ENCODE measurements around the gene GATAD2A.

GATAD2A gene

DNA sequence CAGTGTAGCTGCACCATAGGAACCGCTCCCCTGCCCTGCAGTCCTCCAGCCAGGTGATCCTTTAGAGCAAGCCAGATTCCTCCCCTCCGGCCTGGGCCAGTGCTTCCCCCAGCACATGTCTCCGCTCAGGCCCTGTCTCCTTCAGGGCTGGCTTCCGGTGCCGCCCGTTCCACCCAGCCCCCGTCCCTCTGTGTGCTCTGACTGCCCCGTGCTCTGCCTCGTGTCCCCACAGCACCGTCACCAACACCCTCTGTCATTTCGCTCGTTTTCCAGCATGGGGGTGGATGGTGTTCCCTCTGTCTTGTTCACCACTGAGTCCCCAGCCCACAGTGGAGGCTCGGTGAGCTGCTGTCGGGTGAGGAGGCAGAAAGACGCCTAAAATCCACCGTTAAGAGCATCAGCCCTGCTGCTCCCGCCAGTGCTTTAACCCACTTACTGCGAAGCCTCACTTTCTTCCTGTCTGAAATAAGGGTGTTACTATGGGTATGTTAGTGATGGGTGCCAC, 55.3 kb downstream of the GATAD2A start:
- no peak for TF ChIP-seq GATA3 (IDR thresholded peaks at IDR 0.05; ENCODE audit: low read depth, low read length)
- no peak for TF ChIP-seq GATA2 (IDR thresholded peaks at IDR 0.05; ENCODE audit: low read depth, low read length)

DNA sequence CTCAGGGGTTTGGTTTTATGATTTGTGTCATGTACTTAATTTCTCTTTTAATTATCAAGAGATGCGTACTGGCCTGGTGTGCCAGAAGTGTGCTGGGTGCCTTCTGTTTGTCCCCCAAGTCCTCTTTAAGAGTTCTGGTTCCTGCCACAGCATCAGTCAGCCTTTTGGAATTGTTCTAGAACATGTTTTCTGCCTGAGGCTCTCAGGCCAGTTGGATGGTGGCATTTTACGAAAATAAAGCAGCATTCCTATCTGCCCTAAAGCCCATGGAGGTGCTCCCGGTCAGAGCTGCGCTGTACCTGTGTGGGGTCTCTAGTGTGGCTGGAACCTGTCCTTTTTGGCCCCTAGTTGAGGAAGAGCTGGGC, 55.8 kb downstream of the GATAD2A start:
- TF ChIP-seq GATA2 (IDR thresholded peaks at IDR 0.05; ENCODE audit: low read depth, low read length): no peak
- no peak for TF ChIP-seq GATA3 (IDR thresholded peaks at IDR 0.05; ENCODE audit: low read depth, low read length)

DNA sequence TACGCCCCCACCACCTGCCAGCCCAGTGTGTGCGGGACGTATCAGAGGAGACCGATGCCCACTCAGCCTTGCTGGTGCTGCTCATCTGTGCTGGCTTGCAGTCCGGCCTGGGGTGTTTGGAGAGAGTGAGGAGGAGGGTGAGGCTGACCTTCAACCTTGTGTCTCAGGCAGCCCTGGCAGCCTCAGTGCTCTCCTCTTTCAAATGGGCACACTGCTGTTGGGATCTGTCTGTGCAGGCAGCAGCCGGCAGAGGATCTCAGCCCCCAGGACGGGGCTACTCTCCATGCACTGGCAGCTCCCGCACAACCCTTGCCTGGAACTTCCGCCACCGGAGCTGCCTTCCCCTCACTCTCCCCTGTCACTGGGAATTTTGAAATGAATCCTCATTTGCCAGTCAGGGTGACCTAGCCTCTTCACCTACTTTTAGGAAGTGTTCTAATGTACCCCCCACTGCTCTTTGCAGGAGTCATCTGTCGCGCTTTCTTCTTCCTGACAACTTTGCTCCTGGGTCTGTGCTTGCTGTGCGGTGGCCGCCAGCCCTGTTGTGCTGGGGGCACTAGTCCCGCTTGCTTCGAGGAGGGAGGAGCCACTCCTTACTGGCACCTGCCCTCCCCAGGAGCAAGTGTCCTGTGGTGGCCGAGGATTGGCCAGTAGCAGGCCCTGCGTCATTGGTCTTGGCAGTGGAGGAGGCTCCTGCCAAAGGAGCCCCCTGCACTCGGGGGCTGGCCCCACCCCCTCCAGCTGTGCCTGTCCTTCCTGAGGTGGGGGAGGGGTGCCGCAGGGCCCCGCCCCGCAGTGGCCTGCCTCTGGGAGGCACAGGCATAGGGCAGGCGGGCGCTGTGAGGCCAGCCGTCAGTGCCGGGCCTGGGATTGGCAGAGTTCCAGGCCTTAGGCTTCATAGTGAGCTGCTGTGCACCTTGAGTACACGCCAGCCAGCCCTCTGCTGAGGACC, 56.5 kb downstream of the GATAD2A start:
- TF ChIP-seq GATA3 (IDR thresholded peaks at IDR 0.05; ENCODE audit: low read depth, low read length) (no peak), GATA2 (IDR thresholded peaks at IDR 0.05; ENCODE audit: low read depth, low read length) (no peak)

DNA sequence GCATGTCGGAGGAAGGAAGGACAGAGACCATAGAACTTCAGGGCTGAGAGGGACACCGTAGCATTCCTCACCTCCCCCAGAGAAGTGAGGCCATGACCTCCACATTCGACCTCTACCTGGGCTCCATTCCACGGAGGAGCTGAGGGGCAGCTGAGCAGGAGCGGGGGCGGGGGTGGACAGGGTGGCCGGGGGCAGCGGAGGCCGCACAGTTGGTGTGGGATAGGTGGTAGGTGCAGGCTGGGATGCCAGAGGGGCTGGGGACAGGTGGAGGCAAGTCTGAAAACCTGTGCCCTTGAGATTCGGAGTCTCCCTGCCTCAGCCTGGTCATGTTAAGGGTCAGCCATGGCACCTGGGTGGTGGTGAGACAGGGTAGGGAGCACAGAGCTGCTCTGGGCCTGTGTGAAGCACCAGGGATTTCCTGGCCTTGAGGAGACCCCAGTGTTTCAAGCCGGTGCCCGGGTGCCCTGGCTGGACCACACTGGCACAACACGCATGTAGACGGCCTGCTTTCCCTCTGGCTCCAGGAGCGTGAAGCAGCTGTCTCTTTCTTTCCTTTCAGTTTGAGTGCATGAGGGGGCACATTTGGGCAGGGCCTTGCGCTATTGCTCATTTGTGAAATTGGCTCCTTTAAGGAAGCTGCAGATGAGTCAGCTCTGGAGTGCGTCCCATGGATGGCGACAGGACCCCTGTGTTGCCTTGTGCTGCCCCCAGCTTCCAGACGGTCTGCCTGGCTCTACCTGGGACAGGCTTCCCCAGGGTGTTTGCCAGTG, 58.1 kb downstream of the GATAD2A start:
- TF ChIP-seq GATA3 (IDR thresholded peaks at IDR 0.05; ENCODE audit: low read depth, low read length) (no peak), GATA2 (IDR thresholded peaks at IDR 0.05; ENCODE audit: low read depth, low read length) (no peak)

DNA sequence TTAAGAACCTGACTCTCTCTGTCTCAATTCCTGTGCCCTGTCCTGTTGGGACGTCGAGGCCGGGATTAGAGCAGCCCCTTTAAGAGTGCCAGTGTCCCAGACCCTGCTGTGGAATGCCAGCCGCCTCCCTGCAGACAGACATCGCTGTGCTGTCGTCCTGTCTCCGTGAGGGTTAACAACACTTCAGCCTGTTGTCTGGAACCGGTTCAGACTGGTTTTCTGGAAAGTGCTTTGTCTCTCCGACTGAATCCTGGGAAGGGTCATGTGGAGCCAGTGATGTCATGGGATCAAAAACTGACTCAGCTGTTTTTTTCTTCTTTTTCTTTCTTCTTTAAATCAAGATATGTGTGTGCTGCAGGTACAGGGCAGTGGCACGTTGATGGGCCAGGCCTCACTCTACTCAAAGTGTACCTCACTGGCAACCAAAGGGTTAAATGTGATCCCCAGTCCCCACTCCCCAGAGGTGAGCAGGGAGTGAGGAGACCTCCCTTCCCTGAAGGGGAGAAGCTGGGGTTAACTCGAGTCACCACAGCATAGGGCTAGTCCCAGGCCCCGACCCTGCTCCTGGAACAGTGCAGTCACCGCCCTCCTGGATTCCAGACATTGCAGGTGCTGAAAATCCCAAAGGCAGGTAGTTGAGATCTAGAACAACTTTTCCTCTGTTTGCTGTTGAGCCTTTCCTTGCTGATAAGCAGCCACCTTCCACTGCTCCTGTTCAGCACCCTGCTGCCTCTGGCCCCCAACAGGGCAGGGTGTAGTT, 59.0 kb downstream of the GATAD2A start:
- TF ChIP-seq GATA3 (IDR thresholded peaks at IDR 0.05; ENCODE audit: low read depth, low read length) (no peak), GATA2 (IDR thresholded peaks at IDR 0.05; ENCODE audit: low read depth, low read length) (no peak)

DNA sequence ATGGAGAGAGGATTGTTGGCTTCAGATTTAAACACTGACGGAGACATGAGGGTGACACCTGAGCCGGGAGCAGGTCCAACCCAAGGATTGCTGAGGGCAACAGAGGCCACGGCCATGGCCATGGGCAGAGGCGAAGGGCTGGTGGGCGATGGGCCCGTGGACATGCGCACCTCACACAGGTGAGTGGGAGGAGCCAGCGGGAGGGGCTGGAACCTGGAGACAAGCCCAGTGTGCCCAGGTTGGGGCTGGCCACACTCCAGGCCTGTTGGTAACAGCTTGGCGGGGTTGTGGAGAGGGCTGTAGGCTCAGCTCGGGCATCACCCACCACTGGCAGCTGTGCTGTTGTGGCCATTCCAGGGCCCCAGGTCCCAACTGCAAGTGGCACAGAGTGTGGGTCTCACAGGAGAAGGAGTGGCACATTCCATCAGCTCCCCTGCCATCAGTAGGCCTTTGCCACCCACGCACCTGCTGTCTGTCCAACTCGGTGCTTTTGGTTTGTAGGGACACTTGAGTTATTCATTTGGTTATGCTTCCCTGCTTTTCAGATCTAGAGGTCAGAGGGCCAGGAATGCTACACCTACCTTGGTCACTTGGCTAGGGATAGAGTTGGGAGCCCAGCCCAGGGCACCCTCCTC, 60.1 kb downstream of the GATAD2A start:
- TF ChIP-seq GATA3 (IDR thresholded peaks at IDR 0.05; ENCODE audit: low read depth, low read length) (no peak), GATA2 (IDR thresholded peaks at IDR 0.05; ENCODE audit: low read depth, low read length) (no peak)

DNA sequence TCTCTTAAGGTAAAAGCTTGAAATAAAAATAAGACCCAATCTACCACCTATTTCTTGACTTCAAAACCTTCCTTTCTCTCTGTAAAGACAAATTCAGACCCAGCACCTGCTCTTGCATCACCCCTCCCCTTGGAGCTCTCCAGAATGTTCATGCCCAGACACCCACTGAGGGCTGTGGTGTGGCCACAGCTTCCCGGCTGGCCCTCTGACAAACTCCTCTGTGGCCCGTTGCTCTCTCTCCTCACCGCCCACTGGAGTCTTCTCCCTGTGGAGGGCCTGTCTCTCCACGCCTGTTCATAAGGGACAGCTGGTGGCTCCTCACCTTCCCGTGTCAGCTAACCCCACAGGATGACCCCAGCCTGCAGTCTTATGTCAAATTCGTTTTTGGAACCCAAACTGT, 60.7 kb downstream of the GATAD2A start:
- TF ChIP-seq GATA3 (IDR thresholded peaks at IDR 0.05; ENCODE audit: low read depth, low read length): no peak
- TF ChIP-seq GATA2 (IDR thresholded peaks at IDR 0.05; ENCODE audit: low read depth, low read length): no peak

DNA sequence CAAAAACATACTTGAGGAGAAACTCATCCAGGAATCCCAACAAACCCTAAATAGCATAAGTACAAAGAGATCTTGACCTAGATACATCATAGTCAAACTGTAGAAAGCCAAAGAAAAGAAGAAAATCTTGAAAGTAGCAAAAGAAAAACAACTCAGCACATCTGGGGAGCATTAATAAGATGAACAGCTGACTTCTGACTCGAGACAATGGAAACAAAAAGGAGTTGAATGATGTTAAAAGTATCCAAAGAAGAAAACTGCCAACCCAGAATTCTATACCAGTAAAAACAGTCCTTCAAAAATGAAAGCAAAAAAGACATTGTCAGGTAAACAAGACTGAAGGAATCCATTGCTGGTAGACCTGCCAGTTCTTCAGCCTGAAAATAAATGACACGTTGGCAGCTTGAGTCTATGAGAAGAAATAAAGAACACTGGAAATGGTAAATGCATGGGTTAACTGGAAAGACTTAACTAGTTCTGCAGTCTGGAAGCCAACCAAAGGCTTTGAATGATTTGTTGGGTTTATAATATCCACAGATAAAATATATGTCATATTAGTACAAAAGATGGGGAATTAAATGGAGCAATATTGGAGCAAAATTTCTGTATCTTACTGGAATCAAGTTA, 63.1 kb downstream of the GATAD2A start:
- TF ChIP-seq GATA2 (IDR thresholded peaks at IDR 0.05; ENCODE audit: low read depth, low read length) (no peak), GATA3 (IDR thresholded peaks at IDR 0.05; ENCODE audit: low read depth, low read length) (no peak)

DNA sequence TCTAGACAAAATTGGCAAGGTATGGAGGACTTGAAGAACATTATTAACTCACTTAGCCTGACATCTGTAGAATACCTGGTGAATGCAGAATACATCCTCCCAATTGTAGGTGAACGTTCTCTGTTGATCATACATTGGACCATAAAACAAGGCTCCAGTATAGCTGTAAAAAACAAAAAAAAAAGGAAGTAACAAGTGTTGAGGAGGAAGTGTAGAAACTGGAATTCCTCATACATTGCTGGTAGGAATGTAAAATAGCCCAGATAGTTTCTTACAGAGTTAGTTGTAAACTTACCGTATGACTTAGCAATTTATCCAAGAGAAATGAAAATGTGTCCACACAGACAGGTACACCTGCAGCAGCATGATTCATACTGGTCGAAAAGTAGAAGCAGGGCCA, 65.1 kb downstream of the GATAD2A start:
- TF ChIP-seq GATA3 (IDR thresholded peaks at IDR 0.05; ENCODE audit: low read depth, low read length) (no peak), GATA2 (IDR thresholded peaks at IDR 0.05; ENCODE audit: low read depth, low read length) (no peak)

DNA sequence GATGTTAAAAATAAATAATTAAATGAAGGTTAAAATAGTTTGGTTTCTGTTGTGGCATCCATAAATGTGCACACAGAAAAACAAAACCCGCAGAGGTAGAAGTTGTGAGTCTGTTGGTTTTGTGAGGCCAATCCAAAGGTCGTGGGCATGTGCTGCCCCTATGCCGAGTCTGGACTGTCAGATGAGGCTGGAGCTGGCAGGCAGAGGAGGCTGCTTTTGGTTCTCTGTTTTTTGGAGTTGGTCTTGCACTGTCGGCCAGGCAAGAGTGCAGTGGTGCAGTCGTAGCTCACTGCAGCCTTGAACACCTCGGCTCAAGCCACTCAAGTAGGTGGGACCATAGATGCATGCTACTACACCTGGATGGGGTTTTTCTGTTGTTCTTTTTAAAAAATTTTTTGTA, 66.2 kb downstream of the GATAD2A start:
- no peak for TF ChIP-seq GATA2 (IDR thresholded peaks at IDR 0.05; ENCODE audit: low read depth, low read length)
- TF ChIP-seq GATA3 (IDR thresholded peaks at IDR 0.05; ENCODE audit: low read depth, low read length): no peak

DNA sequence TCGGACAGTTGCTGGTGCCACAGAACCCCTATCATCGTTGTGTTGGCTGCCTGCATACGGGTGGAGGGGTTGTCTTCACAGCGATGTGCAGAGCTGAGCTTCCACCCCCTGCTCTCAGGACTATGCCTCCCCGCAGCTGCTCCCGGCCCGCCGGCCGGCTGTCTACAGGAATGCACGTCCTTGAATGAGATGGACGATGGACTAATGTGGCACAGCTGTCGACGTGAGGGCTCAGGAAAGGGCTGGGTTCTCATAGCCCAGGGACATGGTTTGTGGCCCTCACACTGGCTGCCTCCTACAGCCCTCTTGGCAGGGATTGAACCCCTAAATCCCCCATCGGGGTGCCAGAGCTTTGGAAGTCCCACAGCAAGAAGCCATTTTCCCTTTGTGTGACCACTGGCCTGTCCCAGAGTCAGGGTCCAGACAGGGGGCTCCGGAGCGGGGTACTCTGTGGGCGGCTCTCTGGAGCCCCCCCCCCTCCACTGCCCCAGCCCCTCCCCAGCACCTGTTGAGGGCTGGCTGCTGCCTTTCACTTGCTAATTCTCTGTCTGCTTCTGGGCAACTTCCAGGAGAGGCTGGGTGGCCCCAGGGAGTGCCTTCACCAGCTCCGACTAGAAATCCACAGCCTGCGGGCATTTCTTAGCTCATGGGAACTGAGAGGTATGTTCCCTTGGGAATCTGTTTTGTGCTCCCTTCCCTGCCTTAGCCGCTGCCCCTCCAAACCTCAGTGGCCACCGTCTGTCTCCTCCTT, 69.7 kb downstream of the GATAD2A start:
- TF ChIP-seq GATA3 (IDR thresholded peaks at IDR 0.05; ENCODE audit: low read depth, low read length): no peak
- TF ChIP-seq GATA2 (IDR thresholded peaks at IDR 0.05; ENCODE audit: low read depth, low read length): no peak

All from SH-SY5Y (cell line).